PC-3 (cell line): ENCODE results near the gene CDK4. TPM values are rescaled to one million over a fixed set of nuclear protein-coding genes. Genes with fewer than 3 reads are reported as not detected.

ENCODE experiments used
- ATAC-seq: fragments of 200-7000 bp; cut with Tn5 transposase; 2 replicates; pipeline ENCODE4 v1.9.1; 2020; ENCODE audit warnings: mild to moderate bottlenecking, moderate library complexity
- BruUV-seq: library from RNA; stranded (reverse); fragments of 400-500 nt; replicated peaks from 2 replicates; lab custom pipeline; 2021; lab: Mats Ljungman, UMichigan
- CTCF ChIA-PET: fragments of 300-600 bp; sonication (Branson Sonifier 250); formaldehyde crosslinking; loops from one replicate; lab custom pipeline; 2022; ENCODE audit warnings: antibody characterized with exemption; lab: Charles Lee
- POLR2A ChIA-PET: fragments of 300-600 bp; sonication (Branson Sonifier 250); formaldehyde crosslinking; loops from one replicate; lab custom pipeline; 2022; ENCODE audit warnings: antibody characterized with exemption; ENCODE audit not compliant: unreplicated experiment; lab: Charles Lee
- DNase-seq: peaks from one replicate; pipeline ENCODE4 v3.0.0-alpha.2; 2015
- H2AFZ ChIP-seq: fragments of 300-600 bp; sonication (generic); 2 replicates; pipeline ENCODE4 v1.6.0; 2016; ENCODE audit warnings: antibody characterized with exemption, low read length
- H3F3A ChIP-seq: fragments of 300-600 bp; sonication (generic); one replicate; pipeline ENCODE4 v1.6.0; 2017; ENCODE audit warnings: antibody characterized with exemption, low read length, control low read depth, mild to moderate bottlenecking; ENCODE audit not compliant: unreplicated experiment
- H3K27ac ChIP-seq: fragments of 300-600 bp; sonication (generic); 2 replicates; pipeline ENCODE4 v1.5.1; 2016; ENCODE audit warnings: mild to moderate bottlenecking, low read length
- H3K27me3 ChIP-seq: fragments of 300-600 bp; sonication (generic); 2 replicates; pipeline ENCODE4 v1.6.1; 2016; ENCODE audit warnings: low read length, mixed read lengths
- H3K36me3 ChIP-seq: fragments of 300-600 bp; sonication (generic); 2 replicates; pipeline ENCODE4 v1.6.1; 2016; ENCODE audit warnings: low read depth, mixed run types, low read length, mixed read lengths
- H3K4me1 ChIP-seq: fragments of 300-600 bp; sonication (generic); 2 replicates; pipeline ENCODE4 v1.5.1; 2016; ENCODE audit warnings: low read length; ENCODE audit not compliant: insufficient read depth
- H3K4me2 ChIP-seq: fragments of 300-600 bp; sonication (generic); 2 replicates; pipeline ENCODE4 v1.6.0; 2016; ENCODE audit warnings: low read length
- H3K4me3 ChIP-seq: fragments of 300-600 bp; sonication (generic); 2 replicates; pipeline ENCODE4 v1.5.1; 2016; ENCODE audit warnings: mild to moderate bottlenecking, low read length, mixed read lengths
- H3K79me2 ChIP-seq: fragments of 300-600 bp; sonication (generic); 2 replicates; pipeline ENCODE4 v1.6.1; 2017; ENCODE audit warnings: low read length, mixed read lengths
- H3K9ac ChIP-seq: fragments of 300-600 bp; sonication (generic); 2 replicates; pipeline ENCODE4 v1.6.0; 2016; ENCODE audit warnings: mild to moderate bottlenecking, low read length
- H3K9me2 ChIP-seq: fragments of 300-600 bp; sonication (generic); replicated peaks from 2 replicates; pipeline ENCODE4 v1.6.1; 2016; ENCODE audit warnings: mixed run types, low read length, mixed read lengths
- H3K9me3 ChIP-seq: fragments of 300-600 bp; sonication (generic); 2 replicates; pipeline ENCODE4 v1.6.1; 2016; ENCODE audit warnings: low read length, mixed read lengths
- H4K20me1 ChIP-seq: fragments of 300-600 bp; sonication (generic); 2 replicates; pipeline ENCODE4 v1.6.1; 2016; ENCODE audit warnings: low read length, mixed read lengths
- EZH2 ChIP-seq: fragments of 300-600 bp; sonication (generic); IDR thresholded peaks from one replicate; pipeline ENCODE4 v1.6.1; 2017; ENCODE audit warnings: antibody characterized with exemption, mild to moderate bottlenecking, low read length; ENCODE audit not compliant: unreplicated experiment
- EZH2phosphoT487 ChIP-seq: fragments of 300-600 bp; sonication (generic); IDR thresholded peaks from 2 replicates; pipeline ENCODE4 v1.6.1; 2018; ENCODE audit warnings: mild to moderate bottlenecking, antibody characterized with exemption, low read length, borderline replicate concordance
- intact Hi-C: fragments of 100-400 bp; cut with micrococcal nuclease; formaldehyde crosslinking; loops from 2 replicates; pipeline ENCODE4 v1.9.0; 2023
- total RNA-seq: library from RNA; depleted of rRNA; stranded (reverse); fragments of >200 nt; gene quantifications from 2 replicates; pipeline ENCODE4 v1.2.3, GENCODE V29; 2014
- TF ChIP-seq, protein P1 (sequence below): fragments of 300-600 bp; sonication (generic); conservative IDR thresholded peaks from 2 replicates; pipeline ENCODE4 v1.5.1; 2017; ENCODE audit warnings: antibody characterized with exemption, low read depth, mild to moderate bottlenecking, low read length

The CDK4 gene
- total RNA-seq, 1 experiment from 2014 or later: 212 TPM

DNA sequence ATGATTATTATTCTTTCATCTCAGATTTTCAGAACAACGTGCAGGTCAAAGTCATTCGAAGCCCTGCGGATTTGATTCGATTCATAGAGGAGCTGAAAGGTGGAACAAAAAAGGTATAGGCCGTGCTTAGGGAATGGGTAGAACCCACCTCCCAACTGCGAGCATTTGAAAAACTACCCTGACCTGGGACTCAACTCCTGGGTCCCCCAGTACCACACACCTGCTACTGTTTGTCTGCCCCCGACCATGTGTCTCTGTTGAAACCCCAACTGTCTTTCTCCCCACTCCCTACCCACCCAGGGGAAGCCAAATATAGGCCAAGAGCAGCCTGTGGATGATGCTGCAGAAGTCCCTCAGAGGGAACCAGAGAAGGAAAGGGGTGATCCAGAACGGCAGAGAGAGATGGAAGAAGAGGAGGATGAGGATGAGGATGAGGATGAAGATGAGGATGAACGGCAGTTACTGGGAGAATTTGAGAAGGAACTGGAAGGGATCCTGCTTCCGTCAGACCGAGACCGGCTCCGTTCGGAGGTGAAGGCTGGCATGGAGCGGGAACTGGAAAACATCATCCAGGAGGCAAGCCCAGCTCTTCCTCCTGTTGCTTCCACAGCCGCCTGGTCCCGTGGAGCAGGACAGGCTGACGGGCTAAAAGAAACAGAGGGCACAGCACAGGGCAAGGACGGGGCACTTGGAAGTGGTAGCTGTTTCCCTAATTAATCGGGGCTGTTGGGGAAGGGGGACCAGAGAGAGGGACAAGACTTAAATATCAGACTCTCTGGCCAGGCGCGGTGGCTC, 34.1 kb downstream of the CDK4 start:
- Histone ChIP-seq H2AFZ (no peak overlapping the region), H3F3A (no peaks in the 10 kb centered on the region), H3K4me3 (no peak overlapping the region), H3K27me3 (no peaks in the 10 kb centered on the region), H3K9ac (no peak overlapping the region), H3K9me2 (no peaks in the 10 kb centered on the region), H3K4me1 (no peaks in the 10 kb centered on the region), H3K79me2 (no peaks in the 10 kb centered on the region), H3K27ac (no peak overlapping the region), H3K4me2 (no peak overlapping the region), H4K20me1 (no peaks in the 10 kb centered on the region), H3K9me3 (no peaks in the 10 kb centered on the region), H3K36me3 (peaks cover 11% of the 10 kb centered on the region; the same call in 1 of the 2 replicates)
- TF ChIP-seq, protein P1, sequence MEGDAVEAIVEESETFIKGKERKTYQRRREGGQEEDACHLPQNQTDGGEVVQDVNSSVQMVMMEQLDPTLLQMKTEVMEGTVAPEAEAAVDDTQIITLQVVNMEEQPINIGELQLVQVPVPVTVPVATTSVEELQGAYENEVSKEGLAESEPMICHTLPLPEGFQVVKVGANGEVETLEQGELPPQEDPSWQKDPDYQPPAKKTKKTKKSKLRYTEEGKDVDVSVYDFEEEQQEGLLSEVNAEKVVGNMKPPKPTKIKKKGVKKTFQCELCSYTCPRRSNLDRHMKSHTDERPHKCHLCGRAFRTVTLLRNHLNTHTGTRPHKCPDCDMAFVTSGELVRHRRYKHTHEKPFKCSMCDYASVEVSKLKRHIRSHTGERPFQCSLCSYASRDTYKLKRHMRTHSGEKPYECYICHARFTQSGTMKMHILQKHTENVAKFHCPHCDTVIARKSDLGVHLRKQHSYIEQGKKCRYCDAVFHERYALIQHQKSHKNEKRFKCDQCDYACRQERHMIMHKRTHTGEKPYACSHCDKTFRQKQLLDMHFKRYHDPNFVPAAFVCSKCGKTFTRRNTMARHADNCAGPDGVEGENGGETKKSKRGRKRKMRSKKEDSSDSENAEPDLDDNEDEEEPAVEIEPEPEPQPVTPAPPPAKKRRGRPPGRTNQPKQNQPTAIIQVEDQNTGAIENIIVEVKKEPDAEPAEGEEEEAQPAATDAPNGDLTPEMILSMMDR: no peak
- no peak for TF ChIP-seq EZH2phosphoT487
- no peak for TF ChIP-seq EZH2
- BruUV-seq: TSS peak; percentile 16
- DNase-seq (no peak), ATAC-seq (no peak)
- intact Hi-C loops: no loop called here
- ChIA-PET CTCF (no interaction called here), POLR2A (no interaction called here)

DNA sequence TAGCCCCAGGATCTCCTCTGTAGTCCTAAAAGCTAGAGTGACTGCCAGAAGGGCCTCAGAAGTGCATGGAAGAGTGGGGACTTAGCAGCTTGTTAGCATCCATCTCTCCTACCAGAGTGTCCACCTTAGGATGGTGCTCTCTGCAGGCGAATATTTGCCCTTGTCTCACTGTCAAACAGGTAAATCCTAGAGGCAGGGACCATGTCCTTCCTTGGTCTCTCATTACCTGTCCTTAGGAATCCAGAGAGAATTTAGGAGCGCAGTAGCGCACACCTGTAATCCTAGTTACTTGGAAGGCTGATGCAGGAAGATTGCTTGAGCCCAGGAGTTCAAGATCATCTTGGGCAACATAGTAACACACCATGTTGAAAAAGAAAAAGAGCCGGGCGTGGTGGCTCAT, 35.0 kb downstream of the CDK4 start:
- Histone ChIP-seq H2AFZ (no peak overlapping the region), H3K79me2 (no peaks in the 10 kb centered on the region), H3K27ac (no peak overlapping the region), H3F3A (no peaks in the 10 kb centered on the region), H3K4me2 (no peak overlapping the region), H3K9me3 (no peaks in the 10 kb centered on the region), H3K36me3 (peaks cover 11% of the 10 kb centered on the region; the same call in 1 of the 2 replicates), H3K4me1 (no peaks in the 10 kb centered on the region), H3K9me2 (no peaks in the 10 kb centered on the region), H3K4me3 (no peak overlapping the region), H3K9ac (no peak overlapping the region), H3K27me3 (no peaks in the 10 kb centered on the region), H4K20me1 (no peaks in the 10 kb centered on the region)
- ATAC-seq (no peak), DNase-seq (no peak)
- CTCF ChIA-PET: no interaction called here
- intact Hi-C loops: no loop called here
- POLR2A ChIA-PET: no interaction called here
- no peak for TF ChIP-seq EZH2
- TF ChIP-seq EZH2phosphoT487: no peak
- TF ChIP-seq, protein P1: no peak
- no TSS peak for BruUV-seq

- TF ChIP-seq EZH2 (no peak), EZH2phosphoT487 (no peak)
- TF ChIP-seq, protein P1: no peak
- Histone ChIP-seq H4K20me1 (no peaks in the 10 kb centered on the region), H3K4me1 (no peaks in the 10 kb centered on the region), H3K9me3 (no peaks in the 10 kb centered on the region), H2AFZ (no peak overlapping the region), H3K27ac (no peak overlapping the region), H3K4me2 (no peak overlapping the region), H3K9ac (no peak overlapping the region), H3K4me3 (no peak overlapping the region), H3F3A (no peaks in the 10 kb centered on the region), H3K36me3 (peaks cover 11% of the 10 kb centered on the region; the same call in 1 of the 2 replicates), H3K79me2 (no peaks in the 10 kb centered on the region), H3K9me2 (no peaks in the 10 kb centered on the region), H3K27me3 (no peaks in the 10 kb centered on the region)
- ChIA-PET POLR2A (no interaction called here), CTCF (interaction anchor here (0.6 kb wide), 1 partner anchor 179 kb away, joined by 3 read pairs; no protein-coding TSS in a partner anchor)
- DNase-seq (no peak), ATAC-seq (no peak)
- no TSS peak for BruUV-seq
- intact Hi-C loops: no loop called here
Measured at GRCh38 chr12:57716305-57716704, 35.8 kb downstream of the CDK4 start.
